ENCODE results near the gene RPTOR.

Gene RPTOR

DNA sequence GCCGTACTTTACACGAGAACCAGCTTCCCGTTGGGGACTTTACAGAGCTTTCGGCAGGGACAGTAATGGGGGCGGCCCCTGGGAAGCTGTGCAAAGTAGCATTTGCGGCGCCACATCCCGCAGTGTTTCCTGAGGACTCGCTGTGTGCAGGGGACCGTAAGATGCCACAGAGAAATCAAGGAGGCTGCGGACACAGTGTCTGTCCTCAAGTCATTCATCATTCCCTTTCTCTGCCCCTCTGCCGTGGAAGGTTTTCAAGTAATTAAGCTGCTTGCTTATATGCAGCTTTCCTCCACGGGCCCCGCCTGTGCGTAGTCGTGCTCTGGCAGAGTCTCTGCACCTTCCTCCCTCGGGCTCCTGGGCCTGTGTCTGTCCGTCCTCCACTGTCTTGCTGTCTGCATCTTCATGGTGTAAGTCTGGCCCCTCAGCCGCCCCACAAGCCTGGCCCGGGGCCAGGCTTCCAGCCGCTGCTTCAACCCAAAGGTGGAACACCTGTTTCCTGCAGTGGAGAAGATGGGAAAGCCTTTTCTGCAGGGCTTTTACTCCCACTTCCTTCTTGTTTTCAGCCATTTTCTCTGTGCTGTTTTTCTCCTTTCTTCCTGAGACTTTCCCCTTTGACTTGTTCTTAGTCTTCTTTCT is 230.1 kb downstream of the RPTOR start:
- no peak for TF ChIP-seq GATA3 (IDR thresholded peaks at IDR 0.05; ENCODE audit: low read depth, low read length)

GRCh38 chr17:80775863-80776262 is 231.2 kb downstream of the RPTOR start:
- no peak for TF ChIP-seq GATA3 (IDR thresholded peaks at IDR 0.05; ENCODE audit: low read depth, low read length)

DNA sequence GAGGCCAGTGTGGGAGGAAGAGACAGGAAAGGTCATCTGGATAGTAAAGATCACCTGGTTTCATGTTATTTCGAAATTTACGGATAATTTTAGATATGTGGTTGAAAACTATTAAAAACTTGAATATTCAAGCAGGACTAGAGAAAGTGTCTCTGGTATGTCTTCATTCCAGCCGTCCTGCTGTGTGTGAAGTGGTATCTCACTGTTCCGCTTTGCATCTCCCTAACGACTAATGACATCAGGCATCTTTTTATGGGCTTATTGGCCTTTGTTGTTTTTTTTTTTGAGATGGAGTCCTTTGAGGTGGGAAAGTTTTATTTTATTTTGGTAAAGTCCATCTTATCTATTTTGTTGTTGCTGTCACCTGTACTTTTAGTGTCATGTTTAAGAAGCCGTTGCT is 232.6 kb downstream of the RPTOR start:
- no peak for TF ChIP-seq GATA3 (IDR thresholded peaks at IDR 0.05; ENCODE audit: low read depth, low read length)
- no peak for TF ChIP-seq GATA2 (IDR thresholded peaks at IDR 0.05; ENCODE audit: low read depth, low read length)

GRCh38 chr17:80778716-80779115 is 234.1 kb downstream of the RPTOR start:
- TF ChIP-seq GATA3 (IDR thresholded peaks at IDR 0.05; ENCODE audit: low read depth, low read length): no peak

- TF ChIP-seq GATA3 (IDR thresholded peaks at IDR 0.05; ENCODE audit: low read depth, low read length) (no peak), GATA2 (IDR thresholded peaks at IDR 0.05; ENCODE audit: low read depth, low read length) (no peak)
Measured at GRCh38 chr17:80779336-80779735, 234.7 kb downstream of the RPTOR start.

DNA sequence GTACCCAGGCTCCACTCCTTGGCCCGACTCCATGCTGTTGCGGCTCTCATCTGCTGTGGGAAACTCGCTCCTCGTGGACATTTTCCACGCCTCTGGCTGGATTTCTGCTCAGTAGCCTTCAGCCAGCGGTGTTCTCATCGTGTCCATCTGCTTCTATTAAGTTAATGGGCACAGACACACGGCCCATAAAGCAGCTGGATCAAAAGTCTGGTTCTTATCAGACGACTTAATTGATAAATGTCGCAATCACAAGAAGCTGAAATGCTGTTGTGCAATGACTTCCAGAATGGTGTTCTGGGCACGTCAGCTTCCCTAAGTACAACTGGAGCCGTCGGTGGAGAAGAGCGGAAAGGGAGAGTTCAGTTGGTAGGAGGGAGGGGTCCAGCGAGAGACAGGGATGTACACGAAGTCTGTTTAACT is 235.3 kb downstream of the RPTOR start:
- TF ChIP-seq GATA3 (IDR thresholded peaks at IDR 0.05; ENCODE audit: low read depth, low read length): no peak
- TF ChIP-seq GATA2 (IDR thresholded peaks at IDR 0.05; ENCODE audit: low read depth, low read length): peak; percentile 55

DNA sequence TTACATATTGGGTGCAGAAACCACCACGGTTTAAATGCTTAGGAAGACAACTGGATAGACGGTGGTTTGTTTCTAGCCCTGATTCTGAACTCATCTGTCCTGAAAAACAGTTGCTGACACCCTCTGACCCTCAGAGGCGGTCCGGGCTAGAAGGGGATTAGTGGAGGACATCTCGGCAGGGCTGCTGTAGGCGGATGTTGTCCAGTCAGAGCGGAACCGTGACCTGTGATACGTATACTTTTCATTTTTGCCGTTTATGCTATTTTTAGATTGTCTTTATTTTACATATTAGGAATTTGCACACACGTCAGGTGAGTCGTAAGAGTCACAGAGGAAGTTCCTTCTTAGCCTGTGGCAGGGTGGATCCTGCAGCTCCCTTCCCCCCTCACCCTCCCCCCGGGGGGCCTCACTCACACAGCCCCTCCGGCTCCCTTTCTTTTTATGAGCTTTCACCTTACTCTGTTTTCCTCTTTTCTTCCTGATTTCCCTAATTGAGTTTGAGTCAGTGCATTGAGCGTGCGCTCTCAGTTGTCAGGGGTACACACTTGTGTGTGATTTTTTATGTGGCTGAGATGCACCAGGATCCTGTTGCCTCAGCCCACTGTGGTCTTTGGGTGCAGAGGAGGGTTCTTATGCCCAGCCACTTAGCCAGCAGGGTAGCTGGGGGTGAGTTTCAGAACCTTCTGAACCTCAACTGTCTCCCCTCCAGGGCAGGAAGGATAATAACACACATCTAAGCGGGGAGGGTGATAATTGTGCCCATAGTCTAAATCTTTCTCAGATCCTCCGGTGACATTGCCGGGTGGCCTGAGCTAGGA is 236.0 kb downstream of the RPTOR start:
- TF ChIP-seq GATA3 (IDR thresholded peaks at IDR 0.05; ENCODE audit: low read depth, low read length) (no peak), GATA2 (IDR thresholded peaks at IDR 0.05; ENCODE audit: low read depth, low read length) (no peak)

GRCh38 chr17:80781211-80781610 is 236.6 kb downstream of the RPTOR start:
- TF ChIP-seq GATA3 (IDR thresholded peaks at IDR 0.05; ENCODE audit: low read depth, low read length): no peak
- no peak for TF ChIP-seq GATA2 (IDR thresholded peaks at IDR 0.05; ENCODE audit: low read depth, low read length)

- TF ChIP-seq GATA2 (IDR thresholded peaks at IDR 0.05; ENCODE audit: low read depth, low read length): no peak
- TF ChIP-seq GATA3 (IDR thresholded peaks at IDR 0.05; ENCODE audit: low read depth, low read length): no peak
Measured at GRCh38 chr17:80781807-80782277, 237.2 kb downstream of the RPTOR start.

- TF ChIP-seq GATA2 (IDR thresholded peaks at IDR 0.05; ENCODE audit: low read depth, low read length) (no peak), GATA3 (IDR thresholded peaks at IDR 0.05; ENCODE audit: low read depth, low read length) (no peak)
Measured at GRCh38 chr17:80782536-80783427, 238.1 kb downstream of the RPTOR start.

DNA sequence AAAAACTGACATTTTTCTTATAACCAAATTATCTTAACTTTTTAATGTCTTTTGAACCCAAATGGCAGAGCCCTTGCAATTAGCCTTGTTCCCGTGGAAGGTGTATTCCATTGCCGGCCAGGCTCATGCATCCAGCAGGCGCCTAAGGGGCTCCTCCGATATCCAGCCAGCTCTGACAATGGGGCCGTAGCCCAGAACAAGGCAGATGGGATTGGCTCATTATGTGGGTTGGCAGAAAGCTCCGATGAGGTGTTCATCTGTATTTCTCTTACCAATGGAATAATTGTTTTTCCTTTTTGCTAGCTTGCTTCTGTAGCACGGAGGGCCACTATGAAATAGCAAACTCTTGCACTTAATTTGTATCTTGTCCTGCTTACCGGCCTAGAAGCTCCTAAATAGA is 238.8 kb downstream of the RPTOR start:
- TF ChIP-seq GATA3 (IDR thresholded peaks at IDR 0.05; ENCODE audit: low read depth, low read length) (no peak), GATA2 (IDR thresholded peaks at IDR 0.05; ENCODE audit: low read depth, low read length) (no peak)

DNA sequence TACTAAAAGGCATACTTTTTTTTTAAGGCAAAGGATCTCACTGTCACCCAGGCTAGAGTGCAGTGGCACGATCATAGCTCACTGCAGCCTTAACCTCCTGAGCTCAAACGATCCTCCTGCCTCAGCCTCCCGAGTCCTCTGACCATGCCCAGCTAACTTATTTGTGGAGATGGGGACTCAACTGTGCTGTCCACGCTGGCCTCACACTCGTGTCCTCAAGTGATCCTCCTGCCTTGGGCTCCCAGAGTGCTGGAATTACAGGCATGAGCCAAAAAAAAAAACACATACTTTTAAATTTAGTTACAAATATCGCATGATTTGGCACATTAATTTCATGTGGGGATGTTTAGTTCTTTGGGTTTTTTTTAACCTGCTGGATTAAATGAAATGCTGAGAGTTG is 239.3 kb downstream of the RPTOR start:
- no peak for TF ChIP-seq GATA2 (IDR thresholded peaks at IDR 0.05; ENCODE audit: low read depth, low read length)

- TF ChIP-seq GATA3 (IDR thresholded peaks at IDR 0.05; ENCODE audit: low read depth, low read length) (no peak), GATA2 (IDR thresholded peaks at IDR 0.05; ENCODE audit: low read depth, low read length) (no peak)
Measured at GRCh38 chr17:80785477-80786178, 241.0 kb downstream of the RPTOR start.

DNA sequence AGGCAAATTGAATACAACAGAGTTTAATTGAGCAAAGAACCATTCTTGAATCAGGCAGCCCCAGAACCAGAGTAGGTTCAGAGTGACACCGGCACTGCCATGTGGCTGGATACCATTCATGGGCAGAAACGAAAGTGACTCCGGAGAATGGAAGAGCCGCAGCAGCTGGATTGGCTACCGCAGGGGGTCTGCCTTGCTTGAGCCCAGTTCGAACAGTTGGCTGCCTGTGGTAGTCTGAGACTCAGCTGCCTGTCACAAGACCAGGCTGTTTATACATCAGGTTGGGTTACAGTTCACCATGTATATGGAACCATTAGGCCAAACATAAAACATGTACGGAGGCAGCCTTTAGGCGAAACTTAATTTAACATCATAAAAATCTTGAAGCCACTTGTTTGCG is 241.8 kb downstream of the RPTOR start:
- TF ChIP-seq GATA3 (IDR thresholded peaks at IDR 0.05; ENCODE audit: low read depth, low read length) (no peak), GATA2 (IDR thresholded peaks at IDR 0.05; ENCODE audit: low read depth, low read length) (no peak)
